HG03342 (cell line): Measurements from ENCODE around the gene STOML1.
"Not testable (repeated sequence)": the region's sequence is repeated elsewhere in the genome, so short reads cannot be mapped to it uniquely, and the experiment has no call there.

Experiments used
- ATAC-seq: cut with Tn5 transposase; IDR thresholded peaks from one replicate; pipeline ENCODE4 v1.9.1; 2021; ENCODE audit warnings: mild to moderate bottlenecking, moderate library complexity; ENCODE audit not compliant: unreplicated experiment

The STOML1 gene

GRCh38 chr15:73948982-73949381 is 43.1 kb downstream of the STOML1 start:
- no peak for ATAC-seq

- no peak for ATAC-seq
These were observed 43.7 kb downstream of the STOML1 start for GRCh38 chr15:73948396-73948795.

GRCh38 chr15:73947651-73948050 is 44.4 kb downstream of the STOML1 start:
- ATAC-seq = no peak

- no peak for ATAC-seq
These were observed 45.2 kb downstream of the STOML1 start for GRCh38 chr15:73946795-73947370.

GRCh38 chr15:73946046-73946721 is 45.9 kb downstream of the STOML1 start:
- no peak for ATAC-seq

GRCh38 chr15:73945130-73945508 is 47.0 kb downstream of the STOML1 start:
- ATAC-seq = no peak

GRCh38 chr15:73944161-73945129 is 47.6 kb downstream of the STOML1 start:
- ATAC-seq = no peak

GRCh38 chr15:73942751-73943270 is 49.3 kb downstream of the STOML1 start:
- no peak for ATAC-seq

- no peak for ATAC-seq
These were observed 50.0 kb downstream of the STOML1 start for GRCh38 chr15:73941871-73942635.

GRCh38 chr15:73941449-73941848 is 50.6 kb downstream of the STOML1 start:
- ATAC-seq = no peak

- no peak for ATAC-seq
These were observed 51.1 kb downstream of the STOML1 start for GRCh38 chr15:73941044-73941443.

- no peak for ATAC-seq
These were observed 51.8 kb downstream of the STOML1 start for GRCh38 chr15:73940061-73940981.

GRCh38 chr15:73939138-73939537 is 53.0 kb downstream of the STOML1 start:
- no peak for ATAC-seq

- ATAC-seq = not testable (repeated sequence)
These were observed 53.6 kb downstream of the STOML1 start for GRCh38 chr15:73938516-73938915.

- ATAC-seq = no peak
These were observed 54.4 kb downstream of the STOML1 start for GRCh38 chr15:73937726-73938125.

- ATAC-seq = no peak
These were observed 54.8 kb downstream of the STOML1 start for GRCh38 chr15:73937296-73937695.

- ATAC-seq = no peak
These were observed 55.4 kb downstream of the STOML1 start for GRCh38 chr15:73936588-73937290.

GRCh38 chr15:73936181-73936580 is 55.9 kb downstream of the STOML1 start:
- no peak for ATAC-seq

GRCh38 chr15:73935547-73935946 is 56.5 kb downstream of the STOML1 start:
- ATAC-seq = no peak
